Endodermal cell (in vitro differentiated cells): ENCODE measurements around the gene KCNG1. TPM values are rescaled to one million over a fixed set of nuclear protein-coding genes. Genes with fewer than 3 reads are reported as not detected.
A peak's percentile ranks its signal among the peaks of the same experiment; 100 is the strongest.

Source experiments
- DNase-seq: peaks from one replicate; pipeline ENCODE4 v3.0.0-alpha.2; 2017
- H3K27ac ChIP-seq: 2 replicates; pipeline ENCODE4 v1.5.1; 2013; ENCODE audit warnings: mild to moderate bottlenecking, low read depth, low read length, moderate library complexity
- H3K27me3 ChIP-seq: 2 replicates; pipeline ENCODE4 v1.6.1; 2013; ENCODE audit warnings: mild to moderate bottlenecking, low read length, moderate library complexity; ENCODE audit not compliant: insufficient read depth, control insufficient read depth, poor library complexity, severe bottlenecking
- H3K36me3 ChIP-seq: 2 replicates; pipeline ENCODE4 v1.7.0; 2013; ENCODE audit warnings: mild to moderate bottlenecking, low read length, moderate library complexity; ENCODE audit not compliant: control insufficient read depth, insufficient read depth
- H3K4me1 ChIP-seq: one replicate; pipeline ENCODE4 v1.7.0; 2013; ENCODE audit warnings: low read length; ENCODE audit not compliant: control insufficient read depth, insufficient read depth
- H3K4me3 ChIP-seq: 2 replicates; pipeline ENCODE4 v1.5.1; 2013; ENCODE audit warnings: mild to moderate bottlenecking, low read length, moderate library complexity
- H3K9ac ChIP-seq: 2 replicates; pipeline ENCODE4 v1.6.1; 2013; ENCODE audit warnings: mild to moderate bottlenecking, low read length, moderate library complexity; ENCODE audit not compliant: poor library complexity, severe bottlenecking; ENCODE audit errors: extremely low read depth
- H3K9me3 ChIP-seq: 2 replicates; pipeline ENCODE4 v1.6.1; 2013; ENCODE audit warnings: mild to moderate bottlenecking, low read length, moderate library complexity; ENCODE audit not compliant: control insufficient read depth
- H3K27ac Mint-ChIP-seq: 2 replicates; pipeline ENCODE4 v1.8.0; 2020; ENCODE audit warnings: mixed read lengths
- H3K27me3 Mint-ChIP-seq: 2 replicates; pipeline ENCODE4 v1.8.0; 2021; ENCODE audit warnings: mild to moderate bottlenecking, mixed read lengths; ENCODE audit not compliant: insufficient read depth
- H3K36me3 Mint-ChIP-seq: 2 replicates; pipeline ENCODE4 v1.8.0; 2020; ENCODE audit warnings: low read depth, mixed read lengths
- H3K4me1 Mint-ChIP-seq: 2 replicates; pipeline ENCODE4 v1.8.0; 2020; ENCODE audit warnings: mixed read lengths
- H3K4me3 Mint-ChIP-seq: 2 replicates; pipeline ENCODE4 v1.8.0; 2020; ENCODE audit warnings: mild to moderate bottlenecking, moderate library complexity, mixed read lengths
- H3K9me3 Mint-ChIP-seq: 2 replicates; pipeline ENCODE4 v1.8.0; 2020; ENCODE audit warnings: mild to moderate bottlenecking, mixed read lengths
- CTCF ChIP-seq: fragments of 200-600 bp; sonication (generic); conservative IDR thresholded peaks from 2 replicates; pipeline ENCODE4 v1.5.0; 2021; ENCODE audit warnings: antibody characterized with exemption, mild to moderate bottlenecking
- WGBS, 2 experiments: methylation state at CpG; one replicate each; pipeline versions ENCODE4 v1.1.5 to v1.1.7; 2013; ENCODE audit warnings: missing lambda C conversion rate in 2 of 2, mixed read lengths in 1 of 2; ENCODE audit not compliant: insufficient coverage in 1 of 2, insufficient read length in 1 of 2; 5-methylcytosine and 5-hydroxymethylcytosine counted together
- total RNA-seq, 2 donors: library from RNA; stranded (reverse); fragmentation: NEBNext Ultra II Directional in 1 of 2; extraction: Animal tissue kit (Norgen Biotek cat#: 25700) in 1 of 2; gene quantifications; 2 replicates in 1 of 2; 3 replicates in 1 of 2; pipeline ENCODE4 v1.2.1, GENCODE V29; 2021

The KCNG1 gene
- total RNA-seq, 2 donors from 2014 or later = 106 to 126 TPM

- H3K9me3 ChIP-seq = peaks cover 11% of the 10 kb centered on the region
- no peak overlapping the region for H3K27ac ChIP-seq
- Mint-ChIP-seq H3K27ac (no peak overlapping the region), H3K9me3 (peaks cover 14% of the 10 kb centered on the region), H3K4me3 (no peak overlapping the region), H3K36me3 (peaks cover 5% of the 10 kb centered on the region), H3K4me1 (peaks cover 29% of the 10 kb centered on the region), H3K27me3 (peaks cover 32% of the 10 kb centered on the region)
- no peak for TF ChIP-seq CTCF
- H3K9ac ChIP-seq = no peak overlapping the region
- H3K4me1 ChIP-seq = peaks cover 6% of the 10 kb centered on the region
- no peak for DNase-seq
- 86 to 91% methylated on average over 14 to 17 of the region's 17 CpGs for WGBS, 2 experiments
- no peak overlapping the region for H3K4me3 ChIP-seq
- no peaks in the 10 kb centered on the region for H3K36me3 ChIP-seq
- H3K27me3 ChIP-seq = peaks cover 14% of the 10 kb centered on the region
Observed at GRCh38 chr20:51029963-51030920, 7.3 kb upstream of the KCNG1 start.

- 100% methylated on average over 1 of the region's 1 CpG; no CpG with 5 or more reads in 1 of the 2 experiments for WGBS, 2 experiments
- Histone ChIP-seq H3K4me3 (no peak overlapping the region), H3K4me1 (peaks cover 6% of the 10 kb centered on the region), H3K27ac (no peak overlapping the region), H3K27me3 (peaks cover 16% of the 10 kb centered on the region), H3K9ac (no peak overlapping the region), H3K9me3 (peaks cover 11% of the 10 kb centered on the region), H3K36me3 (no peaks in the 10 kb centered on the region)
- Mint-ChIP-seq H3K4me3 (no peak overlapping the region), H3K36me3 (peaks cover 5% of the 10 kb centered on the region), H3K27me3 (peaks cover 39% of the 10 kb centered on the region), H3K27ac (no peak overlapping the region), H3K9me3 (peaks cover 14% of the 10 kb centered on the region), H3K4me1 (peaks cover 30% of the 10 kb centered on the region)
- TF ChIP-seq CTCF = no peak
- DNase-seq = no peak
Observed at GRCh38 chr20:51029556-51029955, 6.6 kb upstream of the KCNG1 start.

GRCh38 chr20:51028616-51029212 lies 5.8 kb upstream of the KCNG1 start:
- H3K27ac ChIP-seq = no peak overlapping the region
- H3K9me3 Mint-ChIP-seq = peaks cover 14% of the 10 kb centered on the region
- WGBS, 2 experiments = 59 to 69% methylated on average over 8 to 10 of the region's 10 CpGs
- H3K36me3 Mint-ChIP-seq = peaks cover 5% of the 10 kb centered on the region
- peak; percentile 70 for DNase-seq
- TF ChIP-seq CTCF = no peak
- peaks cover 47% of the 10 kb centered on the region for H3K27me3 Mint-ChIP-seq
- no peak overlapping the region for H3K4me3 ChIP-seq
- peaks cover 30% of the 10 kb centered on the region for H3K4me1 Mint-ChIP-seq
- H3K9ac ChIP-seq = no peak overlapping the region
- H3K4me1 ChIP-seq = peaks cover 6% of the 10 kb centered on the region
- no peak overlapping the region for H3K4me3 Mint-ChIP-seq
- H3K27me3 ChIP-seq = peaks cover 25% of the 10 kb centered on the region
- no peaks in the 10 kb centered on the region for H3K36me3 ChIP-seq
- peaks cover 11% of the 10 kb centered on the region for H3K9me3 ChIP-seq
- H3K27ac Mint-ChIP-seq = no peak overlapping the region
